ENCODE measurements around the gene UBTD1. TPM values are rescaled to one million over a fixed set of nuclear protein-coding genes. Genes with fewer than 3 reads are reported as not detected.
A peak's percentile ranks its signal among the peaks of the same experiment; 100 is the strongest.
"Not testable (repeated sequence)": the region's sequence is repeated elsewhere in the genome, so short reads cannot be mapped to it uniquely, and the experiment has no call there.

The UBTD1 gene, protein sequence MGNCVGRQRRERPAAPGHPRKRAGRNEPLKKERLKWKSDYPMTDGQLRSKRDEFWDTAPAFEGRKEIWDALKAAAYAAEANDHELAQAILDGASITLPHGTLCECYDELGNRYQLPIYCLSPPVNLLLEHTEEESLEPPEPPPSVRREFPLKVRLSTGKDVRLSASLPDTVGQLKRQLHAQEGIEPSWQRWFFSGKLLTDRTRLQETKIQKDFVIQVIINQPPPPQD
- total RNA-seq, result 1.1 TPM

DNA sequence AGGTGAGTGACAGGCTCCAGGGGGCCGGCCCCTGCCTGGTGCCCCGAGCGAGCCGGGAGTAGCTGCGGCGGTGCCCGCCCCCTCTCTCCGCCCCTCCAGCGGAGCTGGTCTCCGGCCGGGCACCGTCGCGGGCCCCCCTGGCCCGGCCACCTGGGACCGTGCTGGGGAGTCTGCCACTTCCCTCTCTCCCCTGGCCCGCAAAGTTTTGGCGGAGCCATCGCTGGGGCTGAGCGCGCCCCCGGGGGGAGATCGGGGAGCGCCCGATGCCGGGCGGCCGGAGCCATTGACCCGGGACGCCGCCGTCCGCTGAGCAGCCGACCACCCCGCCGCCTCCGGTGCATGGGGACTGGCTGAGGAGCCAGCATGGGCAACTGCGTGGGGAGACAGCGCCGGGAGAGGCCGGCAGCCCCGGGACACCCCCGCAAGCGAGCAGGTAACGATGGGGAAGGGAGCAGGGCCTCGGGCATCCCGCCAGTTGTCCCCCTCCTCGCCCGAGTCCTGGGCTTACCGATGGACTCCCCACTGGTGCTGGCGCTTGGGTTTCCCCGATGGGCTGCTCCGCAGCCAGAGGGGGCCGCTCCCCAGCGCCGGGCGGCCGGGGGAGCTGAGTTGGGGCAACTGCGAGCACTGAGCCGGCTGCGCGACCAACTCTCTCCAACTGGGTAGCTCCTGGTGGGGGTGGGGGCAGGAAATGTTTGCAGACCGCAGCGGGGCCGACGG lies at the start of gene UBTD1:
TSS of gene UBTD1 (plus strand) at position 84 of the 720 bp plus-strand sequence. CDS start at position 364, 280 bp downstream.
- peak; percentile 59 for DNase-seq

- DNase-seq, result no peak
Observed at GRCh38 chr10:97450828-97451227, 47.9 kb upstream of the UBTD1 start.

- no peak for DNase-seq
Observed at GRCh38 chr10:97451605-97452004, 47.1 kb upstream of the UBTD1 start.

GRCh38 chr10:97452352-97452751 lies 46.4 kb upstream of the UBTD1 start:
- no peak for DNase-seq

DNA sequence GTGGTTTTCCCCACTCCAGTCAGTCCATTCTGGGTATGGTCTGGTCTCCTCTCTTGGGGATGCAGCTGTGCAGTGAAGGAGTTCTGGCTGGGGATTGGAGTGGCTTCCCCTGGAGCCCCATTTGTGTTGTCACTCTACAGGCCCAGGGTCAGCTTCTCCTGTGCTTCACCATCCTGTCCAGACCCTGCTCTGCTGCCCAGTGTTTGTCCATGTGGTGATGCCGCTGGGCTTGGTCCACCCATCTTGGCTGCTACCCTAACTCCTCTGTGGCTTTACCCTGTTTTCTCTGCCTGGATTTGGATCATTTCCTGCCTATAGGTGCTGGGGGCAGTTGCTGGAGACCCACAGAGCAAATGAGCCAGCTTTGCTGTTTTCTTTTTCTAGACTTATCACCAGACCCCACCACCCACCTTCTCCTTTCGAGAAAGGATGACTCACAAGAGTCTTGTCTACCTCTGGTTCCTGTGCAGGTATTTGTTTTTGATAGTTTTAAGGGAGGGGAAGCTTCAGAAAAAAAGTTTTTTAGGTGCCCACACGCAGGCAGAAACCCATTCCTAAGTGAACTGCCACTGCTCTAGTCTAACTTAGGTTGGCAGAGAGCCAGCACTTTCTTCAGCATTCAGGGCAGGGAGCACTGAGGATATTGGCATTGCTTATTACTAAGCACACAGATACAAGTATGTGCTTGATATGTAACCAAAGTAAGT lies 44.2 kb upstream of the UBTD1 start:
- no peak for DNase-seq

- DNase-seq, result no peak
Observed at GRCh38 chr10:97456034-97456685, 42.6 kb upstream of the UBTD1 start.

DNA sequence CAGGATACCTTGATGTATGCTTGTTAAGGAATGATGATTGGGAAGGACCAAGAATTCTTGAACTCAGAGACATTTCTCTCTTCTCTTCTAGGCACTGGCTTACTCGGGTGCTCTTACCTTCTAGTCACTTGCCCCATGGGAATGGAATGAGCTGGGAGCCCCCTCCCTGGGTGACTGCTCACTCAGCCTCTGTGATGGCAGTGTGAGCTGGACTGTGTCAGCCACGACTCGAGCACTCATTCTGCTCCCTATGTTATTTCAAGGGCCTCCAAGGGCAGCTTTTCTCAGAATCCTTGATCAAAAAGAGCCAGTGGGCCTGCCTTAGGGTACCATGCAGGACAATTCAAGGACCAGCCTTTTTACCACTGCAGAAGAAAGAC lies 42.0 kb upstream of the UBTD1 start:
- DNase-seq, result no peak

DNA sequence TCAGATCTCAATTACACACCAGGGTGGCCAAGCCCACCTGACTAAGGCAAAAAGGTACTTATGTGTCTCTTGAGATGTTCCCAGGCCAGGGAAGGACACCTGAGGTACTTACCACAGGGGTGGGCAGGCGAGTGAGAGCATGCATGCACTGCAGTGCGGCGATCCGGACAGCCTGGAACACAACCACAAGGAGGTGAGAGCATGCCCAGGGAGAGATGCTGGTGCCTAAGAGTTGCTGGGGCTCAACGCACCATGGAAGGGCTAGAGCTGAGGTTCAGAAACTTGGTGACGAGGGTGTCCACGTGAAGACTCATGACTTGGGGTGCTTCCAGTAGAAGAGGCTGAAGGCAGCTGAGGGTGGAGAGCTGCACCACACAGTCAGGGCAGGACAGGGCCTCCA lies 39.6 kb upstream of the UBTD1 start:
- DNase-seq, result no peak

DNA sequence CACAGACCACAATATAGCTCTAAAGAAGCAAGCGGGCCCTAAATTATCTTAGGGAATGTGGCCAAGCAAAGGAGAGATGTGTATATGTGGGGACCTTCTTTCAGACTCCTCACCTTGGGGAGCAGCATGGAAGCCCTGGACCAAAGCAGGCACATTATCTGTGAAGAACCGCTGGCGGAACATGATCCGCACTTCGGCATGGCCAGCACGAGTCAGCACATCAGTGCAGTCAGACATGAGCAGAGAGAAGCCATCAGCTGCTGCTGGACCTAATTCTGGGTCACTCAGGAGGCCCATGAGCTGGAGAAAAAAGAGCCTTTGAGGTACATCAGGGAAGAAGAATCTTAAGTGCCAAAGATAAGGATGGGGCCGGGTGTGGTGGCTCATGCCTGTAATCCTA lies 38.8 kb upstream of the UBTD1 start:
- no peak for DNase-seq

GRCh38 chr10:97462309-97462708 lies 36.4 kb upstream of the UBTD1 start:
- DNase-seq, result no peak

- no peak for DNase-seq
Observed at GRCh38 chr10:97463363-97464132, 35.2 kb upstream of the UBTD1 start.

- DNase-seq, result no peak
Observed at GRCh38 chr10:97464226-97464625, 34.5 kb upstream of the UBTD1 start.

GRCh38 chr10:97465982-97466381 lies 32.7 kb upstream of the UBTD1 start:
- DNase-seq, result no peak

- no peak for DNase-seq
Observed at GRCh38 chr10:97466755-97467154, 32.0 kb upstream of the UBTD1 start.

DNA sequence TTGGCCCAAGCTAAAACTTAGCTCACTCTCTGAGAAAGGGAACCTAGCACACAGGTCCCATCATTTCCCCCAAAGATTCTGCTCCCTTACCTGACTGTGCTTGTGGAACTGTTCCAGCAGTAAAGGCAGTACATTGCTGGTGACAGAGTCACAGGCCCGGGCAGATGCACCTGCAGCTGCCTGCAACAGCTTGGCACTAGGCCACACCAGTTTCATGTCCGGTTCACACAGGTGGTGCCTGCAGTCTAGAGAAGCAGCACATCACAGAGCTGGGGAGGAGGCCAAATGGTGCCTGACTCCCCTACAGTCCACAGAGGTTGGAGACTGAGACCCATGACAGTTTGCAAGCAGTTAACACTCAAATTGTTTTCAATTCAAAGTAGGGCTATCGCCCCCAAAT lies 30.6 kb upstream of the UBTD1 start:
- DNase-seq, result no peak

DNA sequence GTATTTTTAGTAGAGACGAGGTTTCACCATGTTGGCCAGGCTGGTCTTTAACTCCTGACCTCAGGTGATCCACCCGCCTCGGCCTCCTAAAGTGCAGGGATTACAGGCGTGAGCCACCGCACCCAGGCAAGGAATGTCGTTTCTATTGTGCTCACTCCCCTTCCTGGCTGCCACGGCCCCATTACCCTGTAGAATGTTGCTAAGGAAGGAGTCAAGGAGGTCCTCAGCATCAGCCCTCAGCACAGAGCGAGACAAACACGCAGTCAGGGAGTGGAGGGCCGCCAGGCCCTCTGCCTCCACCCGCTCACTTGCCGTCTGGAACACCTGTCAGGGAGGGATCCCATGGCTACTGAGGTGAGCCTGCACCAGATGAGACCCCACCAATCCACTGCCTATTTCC lies 29.9 kb upstream of the UBTD1 start:
- not testable (repeated sequence) for DNase-seq

GRCh38 chr10:97474918-97475317 lies 23.8 kb upstream of the UBTD1 start:
- DNase-seq, result no peak

DNA sequence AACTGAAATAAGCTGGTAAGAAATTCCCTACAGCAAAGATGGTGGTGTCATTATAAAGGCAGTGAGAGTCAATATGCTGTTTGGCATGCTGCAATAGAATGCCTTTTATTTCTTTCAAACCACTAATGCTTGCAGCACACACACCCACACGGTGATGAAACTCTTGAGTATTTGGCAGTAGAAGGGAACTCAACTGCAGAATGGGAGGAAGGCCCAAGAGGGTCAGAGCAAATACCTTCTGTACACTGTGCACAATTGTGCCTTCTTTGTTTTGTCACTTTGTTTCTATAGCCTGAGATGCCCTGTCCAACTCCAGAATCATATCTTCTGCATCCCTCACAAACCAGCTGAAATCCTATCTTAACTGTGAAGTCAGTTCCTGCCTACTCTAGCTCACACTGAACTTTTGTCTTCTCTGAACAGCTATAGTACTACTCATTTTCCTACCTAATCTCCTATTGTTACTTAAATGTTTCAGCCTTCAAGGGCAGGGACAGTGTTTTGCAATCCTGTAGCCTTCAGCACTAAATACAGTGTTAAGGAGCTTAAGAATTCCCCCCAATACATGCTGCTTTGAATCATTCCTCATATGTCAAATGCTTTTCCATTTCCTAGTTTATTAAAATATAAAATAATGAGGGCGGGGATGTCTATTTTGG lies 22.7 kb upstream of the UBTD1 start:
- no peak for DNase-seq

DNA sequence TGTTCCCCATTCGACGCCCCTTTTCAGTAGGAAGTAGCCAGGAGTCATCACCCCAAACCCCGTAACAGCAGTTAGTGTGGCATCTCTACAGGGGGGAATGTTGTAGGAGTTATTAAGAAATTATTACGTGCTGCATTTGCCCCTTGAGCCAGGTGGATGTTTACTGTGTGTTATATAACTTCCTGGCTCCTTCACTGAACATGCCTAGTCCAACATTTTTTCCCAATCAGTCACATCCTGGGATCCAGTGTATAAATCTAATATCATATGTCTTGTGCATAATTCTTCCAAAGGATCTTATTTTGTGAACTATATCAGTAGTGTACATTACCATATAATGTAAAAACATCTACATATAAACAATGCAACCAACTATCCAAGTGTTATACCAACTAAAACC lies 19.3 kb upstream of the UBTD1 start:
- DNase-seq, result not testable (repeated sequence)

- no peak for DNase-seq
Observed at GRCh38 chr10:97479939-97480338, 18.8 kb upstream of the UBTD1 start.

DNA sequence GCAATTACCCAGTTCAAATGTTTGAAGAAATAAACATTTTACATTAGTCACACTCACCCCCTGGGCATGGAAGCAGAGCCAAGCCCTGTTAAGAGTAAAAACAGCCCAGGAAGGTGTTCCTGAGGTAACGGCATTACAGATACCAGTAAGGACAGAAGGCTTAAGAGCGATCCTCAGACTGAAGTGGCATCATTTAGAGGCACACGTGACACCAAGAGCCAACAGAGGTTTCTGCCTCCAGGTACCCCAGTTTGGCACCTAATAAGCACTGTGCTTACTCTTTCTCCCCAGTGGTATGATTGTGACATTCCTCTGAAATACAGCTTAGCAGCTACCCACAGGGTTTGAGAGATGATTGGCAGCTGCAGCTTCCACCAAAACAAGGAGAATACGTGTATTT lies 17.7 kb upstream of the UBTD1 start:
- DNase-seq, result no peak

- DNase-seq, result no peak
Observed at GRCh38 chr10:97482381-97482780, 16.3 kb upstream of the UBTD1 start.
